ENCODE measurements around the gene GRM8. TPM values are rescaled to one million over a fixed set of nuclear protein-coding genes. Genes with fewer than 3 reads are reported as not detected.

The GRM8 gene
- total and polyA plus RNA-seq, 10 of the 15 experiments (the other 5 are each of a cell fraction or from before 2014, with no cell fraction given) = 0.33 to 7.1 (median 0.45) TPM; not detected in 2

GRCh38 chr7:126698909-126699308, 553.8 kb downstream of the GRM8 start:
- BruUV-seq (replicated peaks) = no TSS peak

GRCh38 chr7:126698446-126698845, 554.3 kb downstream of the GRM8 start:
- no peaks in the 10 kb centered on the region; the same call in 1 of the 2 replicates for H3K79me2 ChIP-seq (ENCODE audit: control insufficient read depth, insufficient read depth, low read length)
- WGBS (ENCODE audit: insufficient coverage, insufficient replicate concordance, low lambda C conversion rate, missing lambda C conversion rate) = 52% methylated on average over 2 of the region's 2 CpGs
- peak overlapping the region; percentile 85 for H3K27ac ChIP-seq (ENCODE audit: control insufficient read depth, insufficient read depth)
- in situ Hi-C loops (cut with MboI) (no loop called here), intact Hi-C loops (cut with micrococcal nuclease; ENCODE audit: unreplicated experiment) (no loop called here)
- TF ChIP-seq CBX3 (IDR thresholded peaks at IDR 0.05; ENCODE audit: borderline replicate concordance, low read depth) = no peak
- peak; percentile 96 for TF ChIP-seq ZNF24 (IDR thresholded peaks at IDR 0.05)
- no peak for TF ChIP-seq MYC (IDR thresholded peaks at IDR 0.05; ENCODE audit: insufficient read depth, insufficient read length, insufficient replicate concordance, low read length, severe bottlenecking)
- H3K4me3 ChIP-seq = no peak overlapping the region
- no peaks in the 10 kb centered on the region for H3K36me3 ChIP-seq (ENCODE audit: control insufficient read depth in 2 of 2, insufficient read depth in 2 of 2, low read length in 1 of 2)
- ChIA-PET POLR2A (interaction anchor here (1.1 to 1.6 kb wide), 2 partner anchors 20 to 40 kb away, joined by 3 to 15 read pairs; no protein-coding TSS in a partner anchor), RAD21 (ENCODE audit: unreplicated experiment) (interaction anchor here (0.9 to 5.6 kb wide), 10 partner anchors 11 to 252 kb away, joined by 3 to 189 read pairs (median 5); no protein-coding TSS in a partner anchor), CTCF (interaction anchor here (0.7 to 5.4 kb wide), 8 partner anchors 11 to 105 kb away, joined by 3 to 43 read pairs (median 4); no protein-coding TSS in a partner anchor), SMC1A (ENCODE audit: uncharacterized antibody, unreplicated experiment) (interaction anchor here (0.7 to 6.0 kb wide), 16 partner anchors 10 to 258 kb away, joined by 3 to 122 read pairs (median 5); no protein-coding TSS in a partner anchor)
- H3K27me3 ChIP-seq (replicated peaks in 1 of 2; ENCODE audit: control insufficient read depth in 2 of 2, insufficient read depth in 2 of 2, low read length in 1 of 2) = no peaks in the 10 kb centered on the region
- peaks cover 31% of the 10 kb centered on the region for H3K4me1 ChIP-seq (ENCODE audit: control insufficient read depth, insufficient read depth, low read length)
- ATAC-seq (no peak), DNase-seq (ENCODE audit: low read depth, low spot score) (no peak), FAIRE-seq (no peak)
- no peak overlapping the region for H3K4me2 ChIP-seq (ENCODE audit: control insufficient read depth, insufficient read depth)
- H3K9me3 ChIP-seq (replicated peaks; ENCODE audit: control insufficient read depth, insufficient read depth, low read length) = peaks cover 5% of the 10 kb centered on the region
- BruUV-seq (replicated peaks) = no TSS peak
- no peaks in the 10 kb centered on the region for H4K20me1 ChIP-seq (ENCODE audit: control insufficient read depth, insufficient read depth)
- no peak overlapping the region for H2AFZ ChIP-seq (ENCODE audit: control insufficient read depth, low read depth, low read length)
- H3K9ac ChIP-seq (ENCODE audit: control insufficient read depth, insufficient read depth, low read length) = no peak overlapping the region

More at GRCh38 chr7:126698909-126699308, 553.8 kb downstream of the GRM8 start:
- H3K79me2 ChIP-seq (ENCODE audit: control insufficient read depth, insufficient read depth, low read length) = no peaks in the 10 kb centered on the region; the same call in 1 of the 2 replicates
- 0 out of 2 replicates have a peak overlapping the region, but pooled peaks have one; percentile 13 for H3K4me3 ChIP-seq
- intact Hi-C loops (cut with micrococcal nuclease; ENCODE audit: unreplicated experiment) = no loop called here
- in situ Hi-C loops (cut with MboI) = no loop called here
- ChIA-PET RAD21 (ENCODE audit: unreplicated experiment) (interaction anchor here (0.9 to 5.6 kb wide), 10 partner anchors 11 to 252 kb away, joined by 3 to 189 read pairs (median 5); no protein-coding TSS in a partner anchor), SMC1A (ENCODE audit: uncharacterized antibody, unreplicated experiment) (interaction anchor here (0.6 to 6.0 kb wide), 17 partner anchors 11 to 597 kb away, joined by 3 to 122 read pairs (median 5); no protein-coding TSS in a partner anchor), POLR2A (interaction anchor here (1.1 to 1.6 kb wide), 2 partner anchors 19 to 41 kb away, joined by 3 to 15 read pairs; no protein-coding TSS in a partner anchor), CTCF (interaction anchor here (0.7 to 5.4 kb wide), 8 partner anchors 11 to 105 kb away, joined by 3 to 43 read pairs (median 4); no protein-coding TSS in a partner anchor)
- H3K4me2 ChIP-seq (ENCODE audit: control insufficient read depth, insufficient read depth) = peak overlapping the region; percentile 72; the same call in 1 of the 2 replicates
- no peak overlapping the region for H3K9ac ChIP-seq (ENCODE audit: control insufficient read depth, insufficient read depth, low read length)
- WGBS (ENCODE audit: insufficient coverage, insufficient replicate concordance, low lambda C conversion rate, missing lambda C conversion rate) = 46% methylated on average over 2 of the region's 2 CpGs
- TF ChIP-seq, protein P1, sequence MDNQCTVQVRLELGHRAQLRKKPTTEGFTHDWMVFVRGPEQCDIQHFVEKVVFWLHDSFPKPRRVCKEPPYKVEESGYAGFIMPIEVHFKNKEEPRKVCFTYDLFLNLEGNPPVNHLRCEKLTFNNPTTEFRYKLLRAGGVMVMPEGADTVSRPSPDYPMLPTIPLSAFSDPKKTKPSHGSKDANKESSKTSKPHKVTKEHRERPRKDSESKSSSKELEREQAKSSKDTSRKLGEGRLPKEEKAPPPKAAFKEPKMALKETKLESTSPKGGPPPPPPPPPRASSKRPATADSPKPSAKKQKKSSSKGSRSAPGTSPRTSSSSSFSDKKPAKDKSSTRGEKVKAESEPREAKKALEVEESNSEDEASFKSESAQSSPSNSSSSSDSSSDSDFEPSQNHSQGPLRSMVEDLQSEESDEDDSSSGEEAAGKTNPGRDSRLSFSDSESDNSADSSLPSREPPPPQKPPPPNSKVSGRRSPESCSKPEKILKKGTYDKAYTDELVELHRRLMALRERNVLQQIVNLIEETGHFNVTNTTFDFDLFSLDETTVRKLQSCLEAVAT (IDR thresholded peaks at IDR 0.05) = 0 out of 2 replicates have a peak, but pooled peaks have one; percentile 10
- TF ChIP-seq CHD1 (IDR thresholded peaks at IDR 0.05; ENCODE audit: low read depth, low read length) (no peak), BHLHE40 (IDR thresholded peaks at IDR 0.05; ENCODE audit: borderline replicate concordance in 1 of 2, low read depth in 2 of 2, low read length in 1 of 2) (peak in 1 of 2 experiments; percentile 25; a peak in 1 of 4 replicates)
- FAIRE-seq = no peak
- no peak for ATAC-seq
- H3K27ac ChIP-seq (ENCODE audit: control insufficient read depth, insufficient read depth) = peak overlapping the region; percentile 85
- peaks cover 6% of the 10 kb centered on the region for H3K9me3 ChIP-seq (replicated peaks; ENCODE audit: control insufficient read depth, insufficient read depth, low read length)
- no peaks in the 10 kb centered on the region for H4K20me1 ChIP-seq (ENCODE audit: control insufficient read depth, insufficient read depth)
- H2AFZ ChIP-seq (ENCODE audit: control insufficient read depth, low read depth, low read length) = peak overlapping the region; percentile 24
- H3K4me1 ChIP-seq (ENCODE audit: control insufficient read depth, insufficient read depth, low read length) = peaks cover 31% of the 10 kb centered on the region
- no peak for DNase-seq (ENCODE audit: low read depth, low spot score)
- no peaks in the 10 kb centered on the region for H3K27me3 ChIP-seq (replicated peaks in 1 of 2; ENCODE audit: control insufficient read depth in 2 of 2, insufficient read depth in 2 of 2, low read length in 1 of 2)
- H3K36me3 ChIP-seq (ENCODE audit: control insufficient read depth in 2 of 2, insufficient read depth in 2 of 2, low read length in 1 of 2) = no peaks in the 10 kb centered on the region

Measured in GM12878 (cell line).